GM13977 (cell line): ENCODE results near the gene CCNG2.
A peak's percentile ranks its signal among the peaks of the same experiment; 100 is the strongest.

ENCODE experiments used
- DNase-seq: peaks from one replicate; pipeline ENCODE4 v3.0.0; 2012; ENCODE audit warnings: low spot score
- CTCF ChIP-seq: IDR thresholded peaks from 2 replicates; pipeline ENCODE4 v1.5.1; 2012; ENCODE audit warnings: mild to moderate bottlenecking, control low read depth; ENCODE audit not compliant: insufficient read depth; ENCODE audit errors: extremely low read depth, missing control alignments
- in situ Hi-C: fragments of 300-500 bp; cut with MboI; formaldehyde crosslinking; loops from one replicate; pipeline ENCODE4 v1.12.0; 2022; ENCODE audit warnings: low sequenced_read_pairs, low pct_unique_long_range_greater_than_20kb, mixed read lengths, inconsistent platforms; ENCODE audit not compliant: unreplicated experiment

The CCNG2 gene

GRCh38 chr4:77153006-77153405, 4.0 kb upstream of the CCNG2 start:
- TF ChIP-seq CTCF, result no peak
- in situ Hi-C loops, result no loop called here
- no peak for DNase-seq

DNA sequence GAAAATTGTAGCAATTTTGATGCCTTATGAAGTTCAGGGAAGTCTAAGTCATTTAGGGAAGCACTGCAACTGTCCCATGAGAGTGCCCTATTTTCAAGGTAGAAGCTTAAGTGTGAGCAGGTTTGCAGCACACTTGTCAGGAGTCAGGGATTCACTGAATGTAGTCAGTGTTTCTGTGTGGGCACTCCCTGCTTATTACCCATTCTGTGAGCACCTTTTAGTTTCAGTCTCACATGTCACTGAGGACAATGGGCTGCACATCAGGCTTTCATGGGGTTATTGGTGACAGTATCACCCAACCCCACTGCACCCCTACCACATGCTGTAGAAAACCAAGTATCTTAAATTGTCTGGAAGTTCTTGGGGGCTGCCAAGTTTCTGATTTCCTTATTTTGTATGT, 2.9 kb upstream of the CCNG2 start:
- in situ Hi-C loops, result no loop called here
- no peak for DNase-seq
- no peak for TF ChIP-seq CTCF

DNA sequence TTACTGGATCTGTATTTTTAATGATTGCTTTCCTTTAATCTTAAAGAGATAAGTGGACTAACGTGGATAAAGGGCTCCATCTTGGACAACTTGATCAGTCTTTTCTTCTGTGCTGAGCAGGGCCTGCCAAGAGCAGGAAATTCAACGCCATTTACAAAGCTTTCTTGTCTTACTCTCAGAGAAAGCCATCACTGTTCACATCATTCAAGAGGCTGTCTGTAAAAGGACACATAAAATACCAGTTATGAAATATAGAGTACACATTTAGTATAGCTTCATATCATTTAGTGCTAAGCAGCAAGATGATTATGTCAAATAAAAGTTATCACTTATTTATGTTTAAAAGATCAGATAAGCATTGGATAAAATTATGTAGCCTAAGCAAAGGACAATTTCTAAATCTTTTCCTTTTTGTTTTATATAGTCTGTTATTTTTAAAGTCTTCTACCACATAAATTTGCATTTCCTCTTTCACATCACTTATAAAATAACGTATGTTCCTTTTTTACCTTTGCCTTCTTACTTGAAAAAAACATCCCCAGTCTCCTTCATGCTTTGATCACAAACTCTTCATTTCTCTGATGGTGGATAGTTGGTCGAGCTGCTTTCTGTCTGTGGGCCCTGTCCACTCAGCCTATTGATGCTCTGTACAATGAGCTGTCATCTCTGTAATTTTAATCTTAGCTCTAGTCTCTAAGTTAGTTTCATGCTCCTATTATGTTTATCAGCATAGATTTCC, 2.1 kb upstream of the CCNG2 start:
- DNase-seq, result no peak

DNA sequence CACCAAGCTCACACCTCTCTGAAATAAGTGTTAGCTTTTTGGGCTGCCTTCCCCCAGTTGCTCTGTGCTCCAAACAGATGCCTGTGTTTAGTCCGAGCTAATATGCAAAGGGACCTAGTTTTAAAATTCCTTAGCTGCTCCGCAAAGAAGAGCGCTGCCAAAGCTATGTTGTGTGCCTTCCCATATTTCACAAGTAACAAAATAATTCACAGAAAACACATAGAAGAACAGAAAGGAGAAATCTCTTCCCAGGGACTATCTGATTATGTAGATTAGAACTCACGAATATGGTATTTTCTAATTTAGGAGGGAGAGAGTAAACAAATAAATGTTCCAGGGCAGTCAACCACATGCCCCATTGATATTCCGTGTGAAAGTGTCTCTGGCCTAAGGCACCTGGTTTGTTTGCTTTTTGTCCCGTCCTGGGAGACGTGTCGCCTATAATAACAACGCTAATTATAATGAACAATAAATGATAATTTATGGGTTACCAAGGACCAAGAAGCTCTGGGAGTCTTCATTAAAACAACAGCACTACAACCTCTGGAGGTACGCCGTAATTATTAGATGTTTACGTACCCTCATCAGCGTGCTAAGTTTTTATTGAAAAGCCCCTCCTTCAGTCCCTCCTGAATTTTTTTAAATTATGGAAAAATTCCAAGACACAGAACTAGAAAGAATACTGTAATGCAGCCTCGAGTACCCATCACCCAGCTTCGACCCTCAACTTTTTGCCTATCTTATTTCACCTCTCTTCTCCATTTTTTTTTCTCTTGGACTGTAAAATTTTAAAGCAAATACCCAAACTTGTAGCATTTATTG, 1.2 kb upstream of the CCNG2 start:
- no peak for DNase-seq
- no peak for TF ChIP-seq CTCF
- in situ Hi-C loops, result no loop called here

More for the DNA sequence above, 2.1 kb upstream of the CCNG2 start:
- TF ChIP-seq CTCF, result no peak
- in situ Hi-C loops, result no loop called here

DNA sequence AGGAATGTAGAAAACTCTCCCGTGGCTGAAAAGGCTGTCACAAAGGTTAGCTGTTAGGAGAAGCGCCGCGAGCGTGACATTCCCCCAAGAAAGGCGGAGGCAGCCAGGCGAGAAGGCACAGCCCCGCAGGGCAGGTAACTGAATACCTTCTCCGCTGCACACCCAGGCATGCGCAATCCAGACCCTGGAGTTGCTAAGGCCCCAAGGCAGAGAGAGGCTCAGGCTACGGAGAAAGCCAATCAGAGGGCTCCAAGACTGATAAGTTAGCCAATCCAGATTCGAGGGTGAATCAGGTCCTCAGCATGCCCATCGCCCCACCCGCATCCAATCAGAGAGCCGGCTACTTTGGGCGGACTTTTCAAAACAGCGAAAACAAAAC, 485 bp upstream of the CCNG2 start:
- no peak for TF ChIP-seq CTCF
- in situ Hi-C loops, result no loop called here
- DNase-seq, result peak; percentile 98

DNA sequence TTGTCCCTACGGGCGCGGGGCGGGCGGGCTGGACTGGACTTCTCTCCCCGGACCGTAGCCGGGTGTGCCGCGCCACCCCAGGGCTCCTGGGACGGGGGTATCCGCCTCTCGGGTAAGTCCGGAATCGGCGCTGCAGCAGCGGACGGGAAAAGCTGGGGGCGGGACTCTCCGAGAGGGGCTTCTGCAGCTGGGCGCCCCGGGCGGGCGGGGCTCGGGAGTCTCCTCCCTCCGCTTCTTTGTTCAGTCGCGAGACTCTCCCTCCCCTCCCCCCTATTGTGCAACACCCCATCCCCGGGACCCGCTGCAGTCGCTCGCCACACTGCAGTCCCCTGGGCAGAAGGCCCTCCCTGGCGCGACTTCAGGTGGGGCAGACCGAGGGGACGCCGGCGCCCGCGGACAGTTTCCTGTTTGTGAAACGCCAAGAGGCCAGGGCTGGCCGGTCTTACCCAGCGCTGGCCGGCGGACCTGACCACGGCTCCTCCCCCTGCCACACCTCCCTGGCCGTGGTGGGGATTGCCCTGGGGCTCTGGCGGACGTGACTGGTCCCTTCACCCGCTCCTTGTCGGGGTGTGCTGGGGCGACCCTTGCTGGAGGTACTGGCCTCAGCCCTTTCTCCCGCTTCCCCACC, 966 bp downstream of the CCNG2 start:
- in situ Hi-C loops, result no loop called here
- TF ChIP-seq CTCF, result peak; percentile 30
- peak; percentile 91 for DNase-seq
